CD4-positive, alpha-beta T cell treated with Interferon alpha-2 for 1 hour (primary cell): ENCODE results near the gene ENOX1.

Experiments used
- DNase-seq, 2 donors: peaks; one replicate each; pipeline ENCODE4 v3.0.0-alpha.2; 2020 to 2022

ENOX1 gene

DNA sequence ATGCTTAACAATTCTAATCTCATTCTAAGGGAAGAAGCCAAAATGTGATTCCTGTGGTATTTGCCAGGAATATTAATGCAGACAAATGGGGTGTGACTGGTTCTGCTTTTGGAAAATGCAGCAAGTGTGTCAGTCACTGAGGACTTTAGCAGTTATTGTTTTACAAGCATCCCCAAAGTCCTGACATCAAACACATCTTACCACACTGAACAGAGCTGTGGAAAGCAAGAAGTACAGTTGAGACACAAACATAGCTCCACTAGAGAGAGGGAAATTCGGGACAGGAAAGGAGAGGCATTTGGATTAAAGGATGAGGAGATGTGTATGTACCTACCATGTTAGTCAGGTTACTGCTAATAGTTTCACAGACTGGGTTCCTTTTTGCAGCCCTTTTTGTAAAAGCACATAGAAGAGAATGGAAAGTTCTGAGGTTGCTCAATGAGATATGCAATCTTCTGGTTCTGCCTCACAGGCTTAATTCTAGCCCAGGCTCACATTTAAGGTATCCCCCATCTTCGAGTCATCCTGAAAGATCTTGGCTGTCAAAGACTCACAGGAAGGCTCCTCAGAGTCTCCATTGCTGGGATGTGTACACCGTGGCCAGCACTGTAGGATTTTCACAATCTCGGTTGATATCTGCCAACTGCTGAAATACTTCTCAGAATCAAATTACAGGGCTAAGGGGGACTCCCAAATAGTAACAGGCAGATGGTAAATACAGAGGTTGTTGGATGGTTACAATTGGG is 446.8 kb downstream of the ENOX1 start:
- DNase-seq, result no peak

DNA sequence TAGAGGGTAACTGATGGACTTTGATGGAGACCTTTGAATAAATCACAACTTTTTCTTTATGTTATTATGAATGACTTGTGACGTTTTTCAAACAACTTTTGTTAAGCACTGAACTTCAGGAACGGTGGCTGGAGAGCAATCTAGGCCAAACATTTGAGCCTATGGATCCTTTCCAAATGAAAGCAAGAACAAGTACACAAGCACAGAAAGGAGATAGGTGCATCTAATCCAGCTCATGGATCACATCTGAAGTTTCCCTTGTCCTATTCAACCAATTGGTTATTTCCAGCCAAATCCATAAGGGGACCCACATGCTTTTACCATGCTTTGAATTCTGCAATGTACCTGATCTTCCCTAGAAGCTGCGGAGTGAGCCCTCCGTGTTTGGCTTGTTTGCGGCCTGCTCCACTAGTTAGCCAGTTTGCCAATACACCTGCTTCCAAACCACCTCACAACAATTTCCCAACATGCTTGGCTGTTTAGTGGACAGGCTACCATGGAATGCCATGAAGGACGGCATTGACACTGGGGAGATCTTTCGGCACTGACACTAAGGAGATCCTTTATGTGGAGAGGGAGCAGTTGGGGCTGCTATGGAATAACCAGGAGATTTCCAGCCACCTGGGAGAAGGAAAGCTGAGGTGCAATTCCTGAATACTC is 447.5 kb downstream of the ENOX1 start:
- DNase-seq, result no peak

DNA sequence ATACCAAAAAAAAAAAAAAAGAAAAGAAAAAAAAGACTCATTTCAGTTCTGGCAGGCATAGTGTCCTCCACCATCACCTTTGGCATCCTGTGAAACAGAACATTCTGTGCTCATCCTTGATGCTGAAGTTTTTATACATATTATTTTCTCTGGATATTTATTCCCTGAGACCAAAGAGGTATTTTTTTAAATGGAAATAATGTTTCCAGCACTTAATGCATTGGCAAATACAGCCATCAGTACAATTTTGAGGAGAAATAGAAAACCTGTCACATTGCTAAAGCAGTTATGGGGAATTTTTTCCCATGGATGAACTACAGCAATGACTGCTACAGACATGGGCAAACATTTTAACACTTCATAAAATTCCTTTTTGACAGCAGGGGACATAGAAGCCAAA is 451.0 kb downstream of the ENOX1 start:
- no peak for DNase-seq

DNA sequence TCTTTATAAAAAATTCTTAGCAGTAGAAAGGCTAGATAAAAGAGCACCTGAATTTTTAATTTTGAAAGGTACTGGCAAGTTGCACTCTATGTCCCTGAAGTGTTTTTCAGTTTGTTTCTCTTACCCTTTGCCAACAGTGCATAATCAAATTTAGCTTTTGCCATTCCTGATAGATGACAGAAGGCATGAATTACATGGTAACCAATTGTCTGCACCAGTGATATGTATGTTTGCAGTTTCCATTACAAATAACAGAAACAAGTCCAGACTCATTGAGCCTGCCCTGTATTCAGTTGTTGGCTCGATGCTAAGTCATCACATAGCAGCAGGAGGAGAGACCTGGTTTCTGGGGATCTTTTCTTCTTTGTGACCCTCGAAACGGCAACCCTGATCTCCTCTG is 453.6 kb downstream of the ENOX1 start:
- no peak for DNase-seq

DNA sequence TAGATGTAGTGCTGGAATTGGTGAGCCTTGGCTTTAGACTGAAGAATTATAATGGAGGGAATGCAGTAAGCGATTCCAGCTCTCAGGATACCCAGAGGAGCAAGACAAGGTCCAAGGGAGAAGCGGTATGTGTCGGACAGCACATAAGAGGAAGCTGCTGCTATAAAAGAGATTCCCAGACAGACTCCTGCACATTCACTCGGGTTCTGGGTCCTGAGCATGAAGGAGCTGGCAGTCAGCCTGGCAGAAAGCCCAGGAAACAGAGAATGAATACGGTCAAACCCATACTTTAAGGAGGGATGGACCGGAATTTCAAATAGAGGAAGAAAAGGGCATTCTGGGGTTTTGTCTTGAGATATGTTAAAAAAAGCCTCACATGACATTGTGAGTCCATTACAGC is 455.1 kb downstream of the ENOX1 start:
- DNase-seq, result no peak

DNA sequence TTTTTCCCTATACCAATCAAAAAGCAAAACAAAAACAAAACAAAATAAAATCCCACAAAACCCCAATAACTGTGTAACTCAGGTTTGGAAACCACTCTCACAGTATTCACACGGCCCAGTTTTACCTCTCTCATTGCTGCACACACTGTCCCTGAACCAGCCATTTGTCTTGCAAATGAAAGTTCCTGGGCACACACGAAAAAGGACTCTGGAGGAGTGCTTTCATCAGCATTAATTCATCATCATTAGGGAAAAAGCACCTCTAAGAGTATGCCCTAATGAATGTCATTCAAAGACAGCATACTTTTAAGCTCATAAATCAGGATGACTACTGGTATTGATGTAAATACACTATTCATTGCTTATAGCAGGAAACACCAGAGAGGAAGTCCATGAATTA is 457.1 kb downstream of the ENOX1 start:
- DNase-seq, result no peak

DNA sequence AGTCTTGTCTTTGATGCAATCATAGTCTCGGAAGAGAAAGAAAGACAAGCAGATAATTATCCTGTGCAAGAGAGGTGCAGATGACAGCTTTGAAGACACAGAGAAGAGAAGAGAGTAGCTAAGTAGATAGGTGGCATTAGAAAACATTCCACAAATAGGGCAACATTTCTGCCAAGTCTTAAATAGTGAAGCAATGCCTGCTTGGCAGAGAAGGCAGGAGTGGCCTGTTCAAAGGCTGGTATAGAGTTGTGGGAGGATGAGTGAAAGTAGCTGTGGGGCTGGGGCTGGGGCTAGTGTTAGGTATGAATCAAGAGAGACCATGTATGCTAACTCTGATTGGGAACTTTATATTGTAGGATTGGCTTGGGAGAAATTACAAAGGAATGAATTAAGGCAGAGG is 457.9 kb downstream of the ENOX1 start:
- no peak for DNase-seq

DNA sequence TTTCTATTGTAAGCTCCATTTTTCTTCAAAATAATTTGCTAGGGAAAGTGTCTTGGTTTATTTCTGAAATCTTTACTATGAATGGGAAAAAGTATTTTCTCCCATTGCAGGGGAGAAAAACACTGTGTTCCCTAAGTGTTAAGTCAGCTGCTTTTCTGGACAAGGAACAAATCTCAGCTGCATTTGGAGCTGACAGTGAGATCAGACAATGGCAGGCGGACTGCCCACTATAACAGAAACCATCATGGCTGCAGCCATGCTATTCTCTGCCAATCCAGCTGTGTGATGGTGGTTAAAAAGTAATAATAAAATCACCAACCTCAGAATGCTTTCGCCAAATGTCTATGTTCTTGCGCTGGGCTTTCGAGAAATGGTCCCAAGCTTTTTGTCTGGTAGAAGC is 460.7 kb downstream of the ENOX1 start:
- DNase-seq, result no peak

DNA sequence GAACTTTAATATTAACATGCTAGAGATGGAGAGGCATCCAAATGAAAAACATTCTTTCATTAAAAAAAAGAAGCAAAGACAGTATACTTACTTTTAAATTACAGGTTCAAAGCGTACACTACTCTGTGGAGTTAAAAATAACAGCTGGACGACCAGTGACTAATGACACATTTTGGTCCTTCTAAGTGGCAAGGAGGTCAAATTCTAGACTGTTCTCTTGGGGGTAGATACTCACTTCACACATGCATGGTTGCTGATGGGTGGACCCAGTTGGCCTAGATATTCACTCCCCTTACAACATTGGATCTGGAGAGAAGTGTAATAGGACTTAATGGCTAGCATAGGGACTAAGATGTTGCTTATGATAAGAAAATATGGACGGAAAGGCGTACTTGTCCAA is 461.1 kb downstream of the ENOX1 start:
- DNase-seq, result no peak

DNA sequence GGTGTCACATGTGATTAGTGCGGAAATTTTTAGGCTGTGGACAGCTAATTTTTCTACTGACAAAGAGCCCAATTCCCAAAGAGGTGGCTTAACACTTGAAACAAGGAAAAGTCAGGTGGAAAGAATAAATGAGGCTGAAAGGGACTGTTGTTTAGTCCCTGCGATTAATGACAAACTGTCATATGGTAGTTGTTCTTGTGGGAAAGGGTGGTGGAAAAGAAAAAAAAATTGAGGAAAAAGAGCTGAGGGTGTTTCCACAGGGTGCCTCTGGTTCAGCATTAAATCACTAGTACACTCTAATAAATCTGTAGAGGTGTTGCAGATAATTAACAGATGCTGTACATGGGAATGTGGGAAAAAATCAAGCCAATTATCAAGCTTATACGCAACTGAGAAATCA is 462.6 kb downstream of the ENOX1 start:
- no peak for DNase-seq

DNA sequence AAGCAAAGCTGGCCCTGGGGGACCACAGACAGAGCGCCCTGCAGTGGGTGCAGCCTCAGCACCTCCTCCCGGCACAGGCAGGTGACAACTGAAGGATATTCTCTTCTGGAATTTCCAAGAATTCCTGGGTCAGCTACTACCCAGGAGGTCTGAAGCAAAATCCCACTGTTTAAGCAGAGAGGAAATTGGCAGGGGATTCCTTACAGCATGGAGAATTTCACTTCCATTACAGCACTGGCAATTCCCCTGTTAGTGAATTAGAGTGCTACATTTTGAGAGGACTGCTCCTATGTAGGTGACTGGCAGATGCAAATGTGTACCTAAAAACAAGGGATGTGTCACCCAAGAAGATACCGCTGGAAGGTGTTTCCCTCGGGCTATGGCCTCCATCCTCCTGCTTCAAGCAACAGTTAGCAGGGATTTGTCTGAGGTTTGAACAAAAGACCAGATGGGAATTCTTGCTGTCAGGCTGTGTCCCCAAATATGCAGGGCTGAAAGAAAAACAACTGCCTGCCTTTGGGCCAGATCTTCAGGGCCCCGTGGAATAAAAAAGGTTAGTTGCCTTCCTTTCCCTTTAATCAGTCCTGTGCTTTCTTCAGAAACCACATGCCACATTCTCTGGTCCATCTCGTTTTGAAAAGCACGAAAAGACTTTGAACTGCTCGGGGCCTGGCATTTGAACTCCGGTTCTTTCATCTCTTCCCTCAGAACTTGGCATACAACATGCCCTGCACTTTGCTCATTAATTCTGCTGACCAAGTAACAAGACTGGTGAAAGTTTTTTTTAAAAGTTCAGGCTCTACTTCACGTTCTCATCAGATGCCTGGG is 466.9 kb downstream of the ENOX1 start:
- DNase-seq, result no peak

DNA sequence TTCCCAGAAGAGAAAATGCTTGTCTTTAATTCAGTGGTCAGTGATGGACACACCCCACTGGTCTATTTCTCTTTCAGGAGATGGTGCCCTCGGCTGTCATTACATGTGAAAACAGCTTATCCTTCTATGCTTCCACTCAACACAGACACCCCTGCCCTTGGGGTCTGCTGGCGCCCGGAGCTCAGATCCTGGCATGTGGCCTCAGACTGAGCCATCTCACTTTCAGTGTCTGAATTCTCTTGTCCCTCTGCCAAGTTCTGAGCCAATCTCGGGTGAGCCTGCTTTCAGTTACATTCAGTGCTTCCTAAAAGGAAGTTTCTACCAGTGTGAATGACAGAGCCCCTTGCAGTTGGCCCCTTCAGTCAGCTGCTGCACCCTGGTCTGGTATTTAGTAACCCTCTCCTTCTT is 469.8 kb downstream of the ENOX1 start:
- DNase-seq, result no peak

DNA sequence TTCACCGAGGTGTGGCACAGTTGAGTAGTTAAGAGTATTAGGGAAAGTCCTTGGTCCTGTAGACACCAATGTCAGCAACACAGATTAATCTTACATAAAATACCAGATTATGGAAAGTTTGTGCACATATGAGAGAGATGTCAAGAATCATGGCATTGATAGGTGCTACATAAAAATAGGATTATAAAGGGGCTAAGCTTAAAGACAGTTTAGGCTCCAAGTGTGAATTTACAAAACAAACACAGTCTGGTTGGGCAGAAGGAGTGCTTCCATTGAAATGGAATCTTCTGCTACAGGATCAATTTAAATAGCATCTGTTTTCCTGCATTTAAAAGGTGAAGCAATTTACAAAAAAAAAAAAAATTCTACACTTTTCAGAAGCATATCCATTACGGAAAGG is 470.5 kb downstream of the ENOX1 start:
- no peak for DNase-seq

DNA sequence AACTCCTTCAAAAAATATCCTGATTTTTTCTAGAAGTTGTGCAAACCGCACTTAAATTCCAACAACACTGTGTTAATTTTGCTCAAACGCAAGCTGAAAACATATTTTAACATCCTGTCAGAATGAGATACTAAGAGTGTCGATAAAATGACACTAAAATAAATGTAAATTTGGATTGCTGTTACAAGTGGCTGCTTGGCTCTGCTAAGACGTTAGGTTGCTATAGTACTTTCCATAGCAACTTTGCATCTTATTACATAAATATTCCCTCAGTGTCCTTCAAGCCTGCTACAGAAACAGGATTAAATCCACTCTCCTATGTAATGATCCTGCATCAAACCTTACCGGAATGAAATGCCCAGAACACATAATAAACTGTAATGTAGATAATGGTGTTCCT is 471.2 kb downstream of the ENOX1 start:
- DNase-seq, result no peak

DNA sequence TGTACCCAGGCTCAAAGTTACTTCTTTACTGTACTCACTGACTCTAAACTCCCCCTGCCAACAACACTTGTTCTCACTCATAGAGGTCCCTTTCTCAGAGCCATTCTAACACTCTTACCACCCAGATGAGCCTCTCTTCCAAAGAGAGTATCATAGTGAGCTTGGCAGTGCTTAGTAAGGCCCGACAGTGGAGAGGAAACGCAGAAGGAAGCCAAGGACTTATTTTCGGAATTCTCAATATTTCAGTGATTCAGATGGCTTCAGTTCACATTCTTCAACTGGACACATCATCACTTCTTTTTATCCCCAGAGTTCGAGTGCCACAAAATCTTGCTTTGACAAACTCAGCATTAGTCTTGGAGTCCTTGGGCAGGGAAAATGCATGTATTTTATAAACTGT is 477.5 kb downstream of the ENOX1 start:
- DNase-seq, result no peak

DNA sequence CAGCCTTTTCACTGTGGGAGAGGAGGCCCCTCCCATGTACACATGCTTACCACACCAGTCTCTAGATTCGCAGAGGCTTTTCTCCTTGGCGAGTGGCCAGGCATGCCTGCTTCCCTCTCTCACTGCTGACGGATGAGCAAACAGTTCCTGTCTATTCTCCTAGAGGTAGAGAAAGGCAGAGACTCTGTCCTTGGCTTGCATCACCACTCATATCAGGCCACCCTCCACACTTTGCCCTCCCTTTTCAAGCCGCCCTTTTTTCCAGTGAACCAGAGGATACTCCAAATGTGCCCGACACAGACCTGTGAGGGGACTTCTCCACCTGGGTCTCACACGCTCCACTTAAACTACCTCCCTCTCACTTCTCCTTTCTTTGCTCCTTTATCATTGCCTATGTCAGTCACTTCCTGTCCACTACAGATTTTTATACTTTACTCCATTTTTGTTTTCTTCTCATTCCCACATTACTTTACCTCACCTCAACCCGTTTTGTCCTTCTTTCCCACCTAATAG is 478.8 kb downstream of the ENOX1 start:
- DNase-seq, result peak in 1 of 2 donors; percentile 36

DNA sequence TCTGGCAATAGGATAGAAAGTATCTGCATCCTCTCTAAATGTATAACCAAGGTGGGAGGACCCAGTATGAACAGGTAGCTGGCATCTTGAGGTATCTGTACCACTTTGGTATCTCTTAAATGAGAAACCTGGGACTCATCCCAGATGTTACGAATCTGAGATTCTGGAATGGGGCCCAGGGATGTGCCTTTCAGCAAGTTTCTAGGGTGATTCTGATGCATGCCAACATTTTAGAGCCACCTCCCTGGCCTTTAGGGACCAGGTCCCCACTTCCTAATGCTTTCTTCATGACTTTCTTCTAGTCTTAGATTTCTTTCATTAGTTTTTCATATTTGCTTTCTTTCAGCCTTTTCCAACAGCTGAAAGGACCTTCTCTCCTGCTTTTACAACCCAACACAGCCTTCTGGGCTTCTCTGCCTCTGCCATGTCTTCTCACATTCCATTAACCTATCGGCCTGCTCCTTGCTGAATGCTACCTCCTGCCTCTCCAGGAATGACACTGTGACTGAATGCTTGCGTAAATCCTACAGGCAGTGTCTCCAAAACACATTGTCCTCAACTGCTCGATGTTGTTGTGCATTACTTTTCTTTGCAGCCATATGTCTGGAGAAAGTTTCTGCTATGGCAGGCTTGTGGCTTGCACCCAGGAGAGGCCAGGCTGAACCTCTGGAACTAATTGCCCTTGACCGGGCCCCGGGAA is 479.4 kb downstream of the ENOX1 start:
- no peak for DNase-seq

DNA sequence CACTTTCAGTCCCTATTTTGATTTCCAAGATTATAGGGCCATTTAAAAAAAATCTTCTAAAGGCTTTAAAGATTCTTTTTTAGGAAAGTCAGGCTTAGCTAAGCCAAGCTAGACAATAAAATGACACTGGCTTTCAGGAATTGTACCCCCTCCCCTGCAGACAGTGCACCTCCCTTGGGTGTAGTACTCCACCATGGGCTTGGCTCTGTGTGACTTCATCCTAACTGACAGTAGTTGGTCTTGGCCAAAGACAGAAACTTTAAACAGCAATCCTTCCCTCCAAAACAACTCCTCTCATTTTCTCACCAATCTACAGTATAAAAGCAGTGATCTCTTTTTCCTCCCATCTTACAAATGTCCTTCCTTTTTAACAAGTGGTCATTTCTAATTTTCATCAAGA is 480.4 kb downstream of the ENOX1 start:
- DNase-seq, result no peak

DNA sequence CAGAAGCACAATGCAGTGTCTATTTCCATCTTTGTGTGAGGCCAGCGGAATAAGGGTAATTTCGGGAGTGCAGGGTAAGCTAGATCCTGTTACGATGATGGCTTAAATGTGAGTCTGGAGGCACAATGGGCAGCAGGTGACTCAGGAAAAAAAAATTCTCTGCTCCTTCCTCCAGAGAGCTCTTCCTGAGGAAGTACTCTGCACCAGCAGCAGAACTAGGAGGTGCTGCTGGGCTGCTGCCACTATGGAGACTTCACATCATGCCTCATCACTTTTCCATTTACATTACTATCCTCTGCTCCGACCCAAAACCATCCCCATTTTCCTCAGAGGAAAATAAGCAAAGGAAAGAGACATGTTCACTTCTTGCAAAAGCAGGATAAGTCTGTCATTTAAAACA is 481.4 kb downstream of the ENOX1 start:
- DNase-seq, result no peak

DNA sequence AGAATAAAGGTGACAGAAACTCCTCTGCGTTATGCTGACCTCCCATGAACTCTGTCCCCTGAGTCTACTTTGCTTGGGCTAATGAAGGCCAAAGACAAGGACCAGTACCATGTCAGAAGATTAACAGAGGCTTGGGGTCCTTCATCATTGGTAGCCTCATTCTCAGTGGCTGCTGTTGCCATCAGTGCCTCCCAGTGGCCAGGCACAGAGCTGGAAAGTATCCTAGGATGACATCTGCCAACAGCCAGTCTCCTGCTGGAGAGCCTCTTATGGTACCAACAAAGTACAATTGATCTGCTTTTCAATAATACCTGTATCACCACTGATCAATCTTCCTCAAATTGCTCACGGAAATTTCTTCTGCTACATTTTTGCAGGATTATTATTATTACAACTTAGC is 481.8 kb downstream of the ENOX1 start:
- no peak for DNase-seq

DNA sequence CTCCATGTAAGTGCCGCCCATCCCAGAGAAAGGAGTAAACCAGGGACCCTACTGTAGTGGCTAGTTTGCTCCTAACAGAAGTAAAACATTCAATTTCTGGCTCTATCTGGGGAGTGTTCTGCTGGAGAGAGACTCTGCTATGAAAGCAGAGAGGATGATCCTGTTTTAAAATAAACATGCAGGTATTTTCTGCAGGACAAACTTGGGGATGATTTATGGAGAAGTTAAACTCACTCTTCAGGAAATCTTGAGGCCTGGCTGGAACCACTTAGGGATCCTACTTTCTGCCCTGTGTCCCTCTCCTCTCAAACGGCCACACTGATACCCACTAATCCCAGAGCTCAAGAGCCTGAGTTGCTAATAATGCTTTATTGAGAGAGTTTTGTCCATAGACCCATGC is 482.3 kb downstream of the ENOX1 start:
- DNase-seq, result no peak

DNA sequence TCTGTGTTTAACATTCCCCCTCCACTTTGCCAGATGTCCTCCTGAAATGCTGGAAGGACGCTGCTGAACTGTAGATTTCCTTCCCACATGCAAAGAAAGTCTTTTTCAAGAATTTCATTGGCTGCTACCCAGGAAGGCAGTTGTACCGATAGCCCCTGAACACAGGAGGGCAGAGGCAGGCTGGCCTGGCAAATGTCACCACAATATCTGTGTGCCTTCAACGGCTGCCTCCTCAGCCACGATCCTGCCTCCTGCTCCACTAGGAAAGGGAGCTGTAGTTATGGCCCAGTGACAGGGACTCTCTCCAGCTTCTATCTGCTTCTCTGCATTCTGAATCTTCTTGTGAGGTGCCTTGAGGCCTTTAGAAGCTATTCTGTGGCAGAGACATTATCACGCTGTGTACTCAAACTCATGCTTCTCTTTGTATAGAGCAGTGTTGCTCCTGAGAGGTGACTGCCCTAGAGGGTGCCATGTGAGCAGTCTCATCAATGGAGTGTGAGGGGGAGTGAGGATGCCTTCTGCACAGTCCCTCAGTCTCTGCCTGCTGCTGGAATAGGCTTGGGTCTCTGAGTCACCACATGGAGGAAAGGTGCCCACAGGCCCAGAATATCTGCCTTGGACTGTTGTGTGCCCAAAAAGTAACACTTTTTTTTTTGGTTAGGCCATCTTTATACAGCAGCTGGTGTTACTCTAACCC is 483.6 kb downstream of the ENOX1 start:
- DNase-seq, result peak in 1 of 2 donors; percentile 1
